Measurements from ENCODE around the gene CCDC88B. TPM values are rescaled to one million over a fixed set of nuclear protein-coding genes. Genes with fewer than 3 reads are reported as not detected.

Gene CCDC88B
- total RNA-seq, 4 donors from 2014 or later, result 3.3 to 8.3 (median 5.4) TPM

GRCh38 chr11:64366751-64367150 is 26.7 kb downstream of the CCDC88B start:
- 73% methylated on average over 1 of the region's 1 CpG for WGBS

GRCh38 chr11:64367931-64368672 is 28.1 kb downstream of the CCDC88B start:
- 90% methylated on average over 43 of the region's 46 CpGs for whole genome bisulfite sequencing
- TF ChIP-seq POLR2A (IDR thresholded peaks at IDR 0.05), result no peak
- no peak for TF ChIP-seq POLR2AphosphoS5 (IDR thresholded peaks at IDR 0.05)
- no peak for TF ChIP-seq EP300 (IDR thresholded peaks at IDR 0.05)
- no peak for TF ChIP-seq CTCF (IDR thresholded peaks at IDR 0.05)
- Histone ChIP-seq H3K27me3 (no peaks in the 10 kb centered on the region), H3K36me3 (peaks cover 82% of the 10 kb centered on the region), H3K27ac (no peak overlapping the region), H3K4me1 (no peaks in the 10 kb centered on the region), H3K4me3 (no peak overlapping the region), H3K9me3 (no peaks in the 10 kb centered on the region)
- no peak for DNase-seq (ENCODE audit: low spot score in 2 of 2)

More at GRCh38 chr11:64366751-64367150, 26.7 kb downstream of the CCDC88B start:
- Histone ChIP-seq H3K36me3 (peaks cover 95% of the 10 kb centered on the region), H3K27me3 (no peaks in the 10 kb centered on the region), H3K27ac (no peak overlapping the region), H3K4me1 (no peaks in the 10 kb centered on the region), H3K4me3 (no peak overlapping the region), H3K9me3 (no peaks in the 10 kb centered on the region)
- DNase-seq (ENCODE audit: low spot score in 2 of 2), result no peak
- TF ChIP-seq EP300 (IDR thresholded peaks at IDR 0.05), result no peak
- TF ChIP-seq CTCF (IDR thresholded peaks at IDR 0.05), result no peak
- TF ChIP-seq POLR2AphosphoS5 (IDR thresholded peaks at IDR 0.05), result no peak
- TF ChIP-seq POLR2A (IDR thresholded peaks at IDR 0.05), result no peak

- Histone ChIP-seq H3K9me3 (no peaks in the 10 kb centered on the region), H3K27ac (no peak overlapping the region), H3K36me3 (peaks cover 77% of the 10 kb centered on the region), H3K4me3 (no peak overlapping the region), H3K27me3 (no peaks in the 10 kb centered on the region), H3K4me1 (no peaks in the 10 kb centered on the region)
- DNase-seq (ENCODE audit: low spot score in 2 of 2), result no peak
- 93% methylated on average over 28 of the region's 28 CpGs for WGBS
- TF ChIP-seq POLR2A (IDR thresholded peaks at IDR 0.05) (no peak), CTCF (IDR thresholded peaks at IDR 0.05) (no peak), POLR2AphosphoS5 (IDR thresholded peaks at IDR 0.05) (no peak), EP300 (IDR thresholded peaks at IDR 0.05) (no peak)
Measured at GRCh38 chr11:64368673-64369074, 28.7 kb downstream of the CCDC88B start.

GRCh38 chr11:64369440-64370421 is 29.7 kb downstream of the CCDC88B start:
- H3K27ac ChIP-seq, result no peak overlapping the region
- no peak overlapping the region for H3K4me3 ChIP-seq
- no peaks in the 10 kb centered on the region for H3K4me1 ChIP-seq
- DNase-seq (ENCODE audit: low spot score in 2 of 2), result no peak
- no peak for TF ChIP-seq EP300 (IDR thresholded peaks at IDR 0.05)
- no peaks in the 10 kb centered on the region for H3K9me3 ChIP-seq
- H3K36me3 ChIP-seq, result peaks cover 69% of the 10 kb centered on the region
- 85% methylated on average over 62 of the region's 82 CpGs for WGBS
- H3K27me3 ChIP-seq, result no peaks in the 10 kb centered on the region

- no peak overlapping the region for H3K4me3 ChIP-seq
- TF ChIP-seq CTCF (IDR thresholded peaks at IDR 0.05), result no peak
- no peak for TF ChIP-seq POLR2A (IDR thresholded peaks at IDR 0.05)
- no peak for TF ChIP-seq EP300 (IDR thresholded peaks at IDR 0.05)
- TF ChIP-seq POLR2AphosphoS5 (IDR thresholded peaks at IDR 0.05), result no peak
- H3K36me3 ChIP-seq, result peaks cover 56% of the 10 kb centered on the region
- no peak for DNase-seq (ENCODE audit: low spot score in 2 of 2)
- no peaks in the 10 kb centered on the region for H3K9me3 ChIP-seq
- no peaks in the 10 kb centered on the region for H3K27me3 ChIP-seq
- WGBS, result 84% methylated on average over 19 of the region's 22 CpGs
- H3K27ac ChIP-seq, result no peak overlapping the region
- H3K4me1 ChIP-seq, result no peaks in the 10 kb centered on the region
Measured at GRCh38 chr11:64371201-64371600, 31.2 kb downstream of the CCDC88B start.

All from suprapubic skin (tissue), 4 donors.